ENCODE data around the gene B4GALT1. TPM values are rescaled to one million over a fixed set of nuclear protein-coding genes. Genes with fewer than 3 reads are reported as not detected.

The B4GALT1 gene
- total RNA-seq, 1 donor from 2014 or later = 41.0 TPM

- intact Hi-C loops (cut with DNase I) = no loop called here
- ATAC-seq (ENCODE audit: poor library complexity) (peak; percentile 72), DNase-seq (peak; percentile 82)
Observed at GRCh38 chr9:33151007-33151557, 16.1 kb downstream of the B4GALT1 start.

DNA sequence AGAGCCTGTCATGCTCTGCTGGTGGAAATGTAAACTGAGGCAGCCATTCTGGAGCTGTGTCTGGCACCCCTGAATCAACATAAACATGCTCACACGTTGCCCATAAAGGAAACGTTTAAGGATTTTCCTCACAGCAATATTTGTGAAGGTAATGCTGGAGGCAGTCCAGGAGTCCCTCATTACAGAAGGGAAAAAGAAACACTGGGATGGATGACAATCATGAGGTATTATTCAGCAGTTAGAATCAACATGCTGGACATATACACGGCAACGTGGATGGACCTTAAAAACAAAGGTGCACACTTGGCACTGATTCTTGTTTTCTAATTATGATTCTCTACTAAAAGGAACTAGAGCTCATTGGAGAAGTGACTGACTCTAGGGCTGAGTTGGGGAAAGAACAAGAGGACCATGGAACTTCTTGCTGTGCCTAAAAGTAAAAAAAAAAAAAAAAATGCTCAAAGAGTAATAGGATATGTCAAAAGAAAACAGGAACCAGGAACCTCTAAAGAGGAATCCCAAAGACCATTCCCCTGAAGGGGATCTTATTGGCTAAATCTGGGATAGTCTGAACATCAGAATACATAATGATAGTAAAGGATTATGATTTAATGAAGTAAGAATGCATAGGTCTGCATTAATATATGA is 18.6 kb downstream of the B4GALT1 start:
- DNase-seq (no peak), ATAC-seq (ENCODE audit: poor library complexity) (no peak)
- intact Hi-C loops (cut with DNase I) = no loop called here

DNA sequence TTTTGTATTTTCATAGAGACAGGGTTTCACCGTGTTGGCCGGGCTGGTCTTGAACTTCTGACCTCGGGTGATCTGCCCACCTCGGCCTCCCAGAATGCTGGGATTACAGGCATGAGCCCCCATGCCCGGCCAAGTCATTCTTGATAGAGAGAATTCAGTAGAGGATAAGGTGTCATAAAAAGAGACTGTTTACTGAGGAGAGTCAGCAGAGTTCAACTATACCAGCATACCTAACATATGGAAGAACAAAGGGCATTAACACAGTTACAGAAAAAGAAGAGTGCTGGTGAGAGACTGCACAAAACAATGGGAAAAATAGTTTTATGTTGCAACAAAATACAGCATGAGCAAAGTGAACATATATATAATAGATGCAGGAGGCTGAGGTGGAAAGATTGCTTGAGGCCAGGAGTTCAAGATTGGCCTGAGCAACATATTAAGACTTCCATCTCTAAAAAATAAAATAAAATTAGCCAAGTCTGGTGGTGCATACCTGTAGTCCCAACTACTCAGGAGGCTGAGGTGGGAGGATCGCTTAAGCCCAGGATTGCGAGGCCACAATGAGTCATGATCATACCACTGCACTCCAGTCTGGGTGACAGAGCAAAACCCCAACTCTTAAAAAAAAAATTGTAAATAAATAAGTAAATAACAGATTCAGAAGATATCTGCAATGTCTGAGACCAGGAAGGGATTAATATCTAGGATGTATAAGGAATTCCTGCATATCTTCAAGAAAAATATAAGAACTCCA is 19.5 kb downstream of the B4GALT1 start:
- no peak for DNase-seq
- intact Hi-C loops (cut with DNase I) = no loop called here
- no peak for ATAC-seq (ENCODE audit: poor library complexity)

DNA sequence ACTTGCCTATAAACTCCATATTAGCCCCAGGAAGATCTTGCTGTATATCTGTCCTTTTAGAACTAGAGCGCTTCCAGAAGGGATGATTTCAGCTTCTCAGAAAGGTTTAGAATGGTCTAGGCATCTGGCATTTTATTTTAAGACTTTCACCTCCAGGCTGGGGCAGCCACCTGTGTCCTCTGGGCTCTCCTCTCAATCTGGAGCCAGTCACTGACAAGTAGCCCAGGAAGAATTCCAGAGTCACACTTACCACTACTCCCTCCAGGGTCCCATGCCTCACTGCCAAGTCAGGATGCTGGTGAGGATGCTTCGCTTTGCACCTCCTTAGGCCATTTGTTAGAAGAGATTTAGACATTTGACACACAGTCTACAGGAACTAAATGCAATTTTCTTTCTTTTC is 20.8 kb downstream of the B4GALT1 start:
- no peak for ATAC-seq (ENCODE audit: poor library complexity)
- DNase-seq = no peak
- intact Hi-C loops (cut with DNase I) = no loop called here

- DNase-seq (no peak), ATAC-seq (ENCODE audit: poor library complexity) (no peak)
- intact Hi-C loops (cut with DNase I) = no loop called here
Observed at GRCh38 chr9:33144551-33144950, 22.6 kb downstream of the B4GALT1 start.

DNA sequence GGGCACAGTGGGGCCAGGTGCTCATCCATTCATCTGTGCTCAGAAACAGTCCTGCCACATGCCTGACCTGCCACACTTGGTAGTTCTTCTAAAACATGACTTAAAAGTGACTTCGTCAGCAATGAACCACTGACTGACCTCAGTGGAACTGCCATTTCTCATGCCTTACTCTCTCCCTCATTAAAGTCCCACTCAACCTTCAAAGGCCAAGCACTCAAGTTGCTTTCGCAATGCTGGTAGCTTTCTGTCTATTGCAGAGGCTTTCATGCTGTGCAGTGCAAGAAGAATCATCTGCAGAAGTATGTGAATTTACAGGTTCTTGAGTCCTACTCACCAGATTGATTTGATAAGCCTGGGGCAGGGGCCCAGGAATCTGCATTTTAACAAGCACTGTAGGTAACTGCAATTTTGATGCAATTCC is 23.9 kb downstream of the B4GALT1 start:
- DNase-seq (no peak), ATAC-seq (ENCODE audit: poor library complexity) (no peak)
- intact Hi-C loops (cut with DNase I) = no loop called here

DNA sequence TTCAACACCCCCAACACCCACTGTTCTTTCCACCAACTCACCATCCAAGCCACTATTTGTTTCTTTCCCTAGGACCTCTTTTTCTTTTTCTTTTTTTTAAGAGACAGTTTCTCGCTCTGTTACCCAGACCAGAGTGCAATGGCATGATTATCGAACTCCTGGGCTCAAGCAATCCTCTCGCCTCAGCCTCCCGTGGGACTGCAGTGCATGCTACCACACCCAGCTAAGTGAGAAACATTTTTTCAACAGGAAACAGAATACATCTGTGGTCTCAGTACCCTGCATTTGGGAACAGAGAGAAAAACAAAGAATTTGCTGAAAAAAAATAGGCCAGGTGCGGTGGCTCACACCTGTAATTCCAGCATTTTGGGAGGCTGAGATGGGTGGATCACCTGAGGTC is 24.6 kb downstream of the B4GALT1 start:
- DNase-seq = no peak
- no peak for ATAC-seq (ENCODE audit: poor library complexity)
- intact Hi-C loops (cut with DNase I) = no loop called here

- no peak for DNase-seq
- intact Hi-C loops (cut with DNase I) = no loop called here
- peak; percentile 5 for ATAC-seq (ENCODE audit: poor library complexity)
Observed at GRCh38 chr9:33140401-33141360, 26.5 kb downstream of the B4GALT1 start.

GRCh38 chr9:33139421-33140228 is 27.5 kb downstream of the B4GALT1 start:
- DNase-seq (peak; percentile 92), ATAC-seq (ENCODE audit: poor library complexity) (peak; percentile 80)
- intact Hi-C loops (cut with DNase I) = no loop called here

DNA sequence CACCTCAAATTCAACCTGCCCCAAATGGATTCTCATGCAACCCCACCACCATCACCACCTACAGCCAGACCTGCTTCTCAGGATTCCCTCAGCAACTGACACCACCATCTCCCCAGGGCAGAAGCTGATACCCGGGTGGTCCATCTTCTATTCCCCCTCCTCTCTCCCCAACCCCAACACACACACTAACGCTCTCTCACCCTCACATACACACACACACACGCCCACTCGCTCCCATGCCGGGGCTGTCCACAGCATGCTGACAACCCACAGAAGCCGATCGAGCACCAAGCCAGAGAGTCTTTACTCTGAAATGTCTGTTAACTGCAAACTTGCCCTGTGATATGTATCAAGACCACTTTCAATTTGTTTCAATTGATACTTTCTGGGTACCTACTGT is 28.4 kb downstream of the B4GALT1 start:
- intact Hi-C loops (cut with DNase I) = no loop called here
- DNase-seq = no peak
- ATAC-seq (ENCODE audit: poor library complexity) = no peak

DNA sequence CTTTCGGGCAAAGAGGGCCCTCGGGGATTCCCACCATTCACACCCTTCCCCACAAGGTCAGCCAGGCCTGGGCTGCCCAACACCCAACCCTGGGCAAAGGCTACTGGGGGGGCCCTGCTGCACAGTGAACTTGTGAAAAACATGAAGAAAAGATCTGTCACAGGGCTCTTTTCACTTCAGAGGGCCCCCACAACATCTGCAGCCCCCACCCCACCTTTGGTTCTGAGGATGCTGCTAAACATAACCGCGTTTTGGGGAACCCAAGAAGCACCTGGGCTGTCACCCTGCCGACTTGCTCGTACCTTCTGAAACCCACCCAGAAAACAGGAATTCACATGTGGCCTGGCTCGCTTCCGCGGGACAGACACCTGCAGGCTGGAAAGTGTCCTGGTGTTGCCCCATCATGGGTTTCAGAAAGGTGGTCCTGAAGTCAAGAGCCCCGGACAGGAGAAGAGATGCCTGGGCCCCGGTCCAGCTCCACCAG is 29.3 kb downstream of the B4GALT1 start:
- ATAC-seq (ENCODE audit: poor library complexity) = no peak
- intact Hi-C loops (cut with DNase I) = no loop called here
- DNase-seq = no peak

- intact Hi-C loops (cut with DNase I) = no loop called here
- DNase-seq (no peak), ATAC-seq (ENCODE audit: poor library complexity) (no peak)
Observed at GRCh38 chr9:33136721-33137670, 30.1 kb downstream of the B4GALT1 start.

DNA sequence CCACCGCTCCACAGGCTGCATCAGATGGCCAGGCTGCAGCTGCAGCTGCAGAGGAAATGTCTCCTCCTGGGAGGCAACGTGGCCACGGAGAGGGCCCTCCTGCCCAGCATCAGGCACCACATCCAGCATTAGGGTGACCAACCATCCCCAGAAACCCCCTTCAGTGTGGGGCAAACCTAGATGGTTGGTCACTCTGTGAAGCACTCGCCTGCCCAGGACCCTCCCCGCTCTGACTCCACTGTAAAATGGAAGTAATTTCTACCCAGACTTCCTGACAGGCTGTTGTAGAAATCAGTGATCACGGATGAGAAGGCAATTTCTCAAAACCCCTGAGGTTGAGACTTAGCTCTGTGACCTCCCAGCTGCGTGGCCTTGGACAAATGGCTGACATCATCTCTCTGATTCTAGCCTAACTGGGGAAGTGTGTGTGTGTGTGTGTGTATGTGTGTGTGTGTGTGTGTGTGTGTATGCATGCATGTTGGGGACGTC is 31.6 kb downstream of the B4GALT1 start:
- intact Hi-C loops (cut with DNase I) = no loop called here
- ATAC-seq (ENCODE audit: poor library complexity) (peak; percentile 21), DNase-seq (no peak)

DNA sequence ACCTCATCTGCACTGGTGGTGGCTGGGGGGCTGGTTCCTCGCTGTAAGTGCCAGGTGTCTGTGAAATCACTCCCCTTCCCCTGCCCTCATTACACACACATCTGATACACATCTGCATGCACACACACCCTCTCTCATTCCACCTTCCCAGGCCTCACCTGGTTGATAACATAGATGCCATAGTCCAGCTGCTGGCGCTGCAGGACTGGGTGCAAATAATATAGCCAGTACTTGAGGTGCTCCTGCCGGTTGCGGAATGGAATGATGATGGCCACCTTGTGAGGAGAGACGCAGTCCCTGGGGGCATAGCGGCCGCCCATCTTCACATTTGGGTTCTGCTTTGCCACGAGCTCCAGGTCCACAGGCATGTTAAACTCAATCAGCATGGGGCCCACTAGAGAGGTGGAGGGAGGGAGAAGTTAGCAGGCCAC is 32.1 kb downstream of the B4GALT1 start:
- DNase-seq = no peak
- intact Hi-C loops (cut with DNase I) = no loop called here
- ATAC-seq (ENCODE audit: poor library complexity) = no peak

DNA sequence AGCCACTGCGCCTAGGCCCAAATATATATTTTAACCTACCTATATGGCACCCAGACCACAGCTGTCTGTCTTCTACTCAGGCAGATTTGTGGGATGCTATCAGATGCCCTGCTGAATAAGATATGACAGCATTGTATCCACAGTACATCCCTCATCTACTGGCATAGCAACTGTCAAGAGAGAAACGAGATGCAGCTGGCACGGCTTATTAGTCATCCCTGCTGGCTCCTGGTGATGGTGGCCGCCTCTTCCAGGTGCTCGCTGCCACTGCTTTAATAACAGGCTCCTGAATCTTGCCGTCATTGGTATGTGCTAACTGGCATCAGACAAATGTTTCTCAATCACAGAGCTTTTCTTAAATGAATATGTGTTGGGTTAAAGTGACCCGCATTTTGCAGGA is 34.0 kb downstream of the B4GALT1 start:
- no peak for ATAC-seq (ENCODE audit: poor library complexity)
- DNase-seq = no peak
- intact Hi-C loops (cut with DNase I) = loop anchor here (5.0 kb wide), 1 partner anchor 34 kb away; the partner anchor contains the start of gene B4GALT1

DNA sequence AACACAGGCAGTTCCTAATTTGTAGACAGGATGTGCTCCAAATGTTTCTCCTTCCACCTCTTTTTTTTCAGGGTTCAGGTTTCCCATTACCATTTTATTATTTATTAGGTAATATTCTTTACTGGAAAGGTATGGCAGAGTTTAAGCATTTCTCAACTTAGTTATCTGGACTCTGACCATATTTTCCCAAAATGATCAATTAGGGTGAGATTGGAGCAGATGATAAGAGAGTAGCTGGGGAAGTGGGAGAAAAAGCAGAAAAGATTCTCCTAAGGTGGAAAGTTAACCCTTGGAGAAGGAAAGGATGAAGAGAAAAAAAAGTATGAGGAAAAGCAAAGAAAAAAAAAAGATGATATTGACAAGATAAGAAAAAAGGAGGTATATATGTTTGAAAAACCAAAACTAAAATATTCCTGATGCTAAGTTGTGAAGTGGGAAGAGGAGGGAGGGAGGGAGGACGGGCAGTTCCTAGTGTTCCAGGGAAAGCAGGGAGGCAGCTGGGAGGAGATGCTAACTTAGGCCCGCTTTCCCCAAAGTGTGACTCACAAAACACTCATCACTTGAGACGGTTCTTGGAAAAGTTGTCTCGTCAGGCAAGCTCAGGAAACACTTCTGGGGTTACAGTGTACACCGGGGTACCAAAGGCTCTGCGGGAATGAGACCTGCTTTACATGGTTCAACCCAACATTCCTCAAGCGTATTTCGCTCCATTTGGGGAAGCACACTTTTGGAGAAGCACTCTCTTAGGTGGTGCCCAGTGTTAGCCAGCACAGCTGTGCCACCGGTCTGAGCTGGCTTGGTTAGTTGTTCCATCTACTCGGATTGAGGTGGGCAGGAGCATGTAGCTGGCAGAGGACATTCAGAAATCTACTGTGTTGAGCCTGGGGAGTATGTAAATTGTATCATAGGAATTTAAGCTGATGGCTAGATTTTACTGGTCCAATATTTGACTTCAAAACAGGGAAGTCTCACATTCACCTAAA is 35.1 kb downstream of the B4GALT1 start:
- peak; percentile 30 for ATAC-seq (ENCODE audit: poor library complexity)
- DNase-seq = no peak
- intact Hi-C loops (cut with DNase I) = loop anchor here (5.0 kb wide), 1 partner anchor 35 kb away; the partner anchor contains the start of gene B4GALT1

Data from Right ventricle myocardium superior (tissue), 1 donor.